HEK293T (cell line): ENCODE measurements around the gene B3GLCT.
"Not testable (repeated sequence)": the region's sequence is repeated elsewhere in the genome, so short reads cannot be mapped to it uniquely, and the experiment has no call there.

ENCODE experiments used
- CTCF ChIA-PET: fragments of 350-600 bp; formaldehyde crosslinking; extraction: SDS; loops from one replicate; lab custom pipeline; 2021; ENCODE audit warnings: antibody characterized with exemption, inconsistent platforms; lab: Yijun Ruan, JAX
- POLR2A ChIA-PET: fragments of 350-600 bp; formaldehyde crosslinking; extraction: SDS; loops from one replicate; lab custom pipeline; 2020; ENCODE audit warnings: antibody characterized with exemption, inconsistent platforms; lab: Yijun Ruan, JAX
- DNase-seq: peaks from one replicate; pipeline ENCODE4 v3.0.0; 2012; ENCODE audit warnings: mixed read lengths; ENCODE audit errors: extremely low spot score
- ARNT ChIP-seq: fragments of 450-650 bp; IDR thresholded peaks from 2 replicates; pipeline ENCODE4 v1.6.1; 2017; ENCODE audit warnings: mild to moderate bottlenecking
- BHLHE40 ChIP-seq: fragments of 450-650 bp; IDR thresholded peaks from 2 replicates; pipeline ENCODE4 v1.6.1; 2016; ENCODE audit warnings: mild to moderate bottlenecking, moderate library complexity, borderline replicate concordance
- CTBP1 ChIP-seq: fragments of 450-650 bp; IDR thresholded peaks from 2 replicates; pipeline ENCODE4 v1.6.1; 2016; ENCODE audit warnings: borderline replicate concordance
- ELF4 ChIP-seq: fragments of 450-650 bp; IDR thresholded peaks from 2 replicates; pipeline ENCODE4 v1.6.1; 2017; ENCODE audit warnings: antibody characterized with exemption
- FOXA1 ChIP-seq: fragments of 450-650 bp; IDR thresholded peaks from 2 replicates; pipeline ENCODE4 v1.6.1; 2016; ENCODE audit warnings: mild to moderate bottlenecking
- FOXK2 ChIP-seq: fragments of 450-650 bp; IDR thresholded peaks from 2 replicates; pipeline ENCODE4 v1.6.1; 2016; ENCODE audit warnings: mild to moderate bottlenecking
- FOXM1 ChIP-seq: fragments of 450-650 bp; IDR thresholded peaks from 2 replicates; pipeline ENCODE4 v1.6.1; 2017; ENCODE audit warnings: mild to moderate bottlenecking, borderline replicate concordance
- HDGF ChIP-seq: fragments of 450-650 bp; IDR thresholded peaks from 2 replicates; pipeline ENCODE4 v1.6.1; 2017; ENCODE audit warnings: antibody characterized with exemption, borderline replicate concordance
- L3MBTL2 ChIP-seq: fragments of 450-650 bp; conservative IDR thresholded peaks from 2 replicates; pipeline ENCODE4 v1.6.1; 2016; ENCODE audit warnings: mild to moderate bottlenecking
- LEF1 ChIP-seq: fragments of 450-650 bp; IDR thresholded peaks from 2 replicates; pipeline ENCODE4 v1.6.1; 2017; ENCODE audit warnings: mild to moderate bottlenecking, borderline replicate concordance
- NFRKB ChIP-seq: fragments of 450-650 bp; IDR thresholded peaks from 2 replicates; pipeline ENCODE4 v1.6.1; 2016; ENCODE audit warnings: mild to moderate bottlenecking, moderate library complexity
- SP1 ChIP-seq: fragments of 450-650 bp; IDR thresholded peaks from 2 replicates; pipeline ENCODE4 v1.6.1; 2017
- SUZ12 ChIP-seq: fragments of 450-650 bp; IDR thresholded peaks from 2 replicates; pipeline ENCODE4 v1.6.1; 2016; ENCODE audit warnings: mild to moderate bottlenecking
- TARDBP ChIP-seq: fragments of 450-650 bp; IDR thresholded peaks from 2 replicates; pipeline ENCODE4 v1.6.1; 2016
- ZNF384 ChIP-seq: fragments of 450-650 bp; IDR thresholded peaks from 2 replicates; pipeline ENCODE4 v1.6.1; 2016
- TF ChIP-seq, protein P1 (sequence below): fragments of 450-650 bp; IDR thresholded peaks from 2 replicates; pipeline ENCODE4 v1.6.1; 2016

Gene B3GLCT

DNA sequence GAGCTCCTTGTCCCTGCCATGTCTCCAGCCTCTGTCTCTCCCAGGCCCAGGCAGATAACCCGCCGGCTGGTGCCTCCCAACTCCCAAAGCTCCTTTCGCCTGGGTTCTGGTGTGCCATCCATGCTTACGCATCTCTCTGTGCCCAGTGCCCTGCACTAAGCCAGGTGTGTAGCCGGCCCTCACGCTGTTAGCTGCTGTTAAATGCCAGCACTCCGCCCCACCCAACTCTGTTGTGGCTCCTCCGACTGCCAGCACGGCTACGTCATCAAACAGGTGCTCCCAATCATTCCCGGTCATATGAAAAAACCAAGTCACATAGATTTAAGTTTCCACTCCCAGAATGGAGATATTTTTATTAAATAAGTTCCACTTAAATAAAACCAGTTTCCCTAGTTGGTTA lies 31.0 kb upstream of the B3GLCT start:
- TF ChIP-seq HDGF (no peak), SP1 (no peak), FOXK2 (no peak), FOXM1 (no peak), BHLHE40 (no peak), FOXA1 (no peak), ARNT (no peak)
- DNase-seq: no peak
- CTCF ChIA-PET: no interaction called here
- POLR2A ChIA-PET: no interaction called here

DNA sequence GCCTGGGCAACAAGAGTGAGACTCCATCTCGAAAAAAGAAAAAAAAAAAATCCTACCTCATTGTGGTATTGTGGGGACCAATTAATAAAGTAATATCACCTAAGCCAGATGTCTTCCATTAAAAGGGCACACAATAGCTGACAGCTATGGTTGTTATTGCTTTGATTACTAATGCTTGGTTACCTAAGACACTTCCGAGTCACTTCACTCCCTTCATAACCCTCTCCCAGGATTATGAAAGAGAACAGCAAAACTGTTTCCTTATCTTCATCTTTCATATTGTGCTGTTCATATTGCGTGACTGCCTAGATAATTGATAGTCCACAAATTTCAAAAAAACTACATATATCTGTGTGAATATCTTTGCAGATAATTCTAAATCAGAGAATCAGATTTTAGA lies 27.8 kb upstream of the B3GLCT start:
- no peak for TF ChIP-seq L3MBTL2
- no peak for TF ChIP-seq BHLHE40
- POLR2A ChIA-PET: no interaction called here
- CTCF ChIA-PET: no interaction called here
- DNase-seq: no peak

DNA sequence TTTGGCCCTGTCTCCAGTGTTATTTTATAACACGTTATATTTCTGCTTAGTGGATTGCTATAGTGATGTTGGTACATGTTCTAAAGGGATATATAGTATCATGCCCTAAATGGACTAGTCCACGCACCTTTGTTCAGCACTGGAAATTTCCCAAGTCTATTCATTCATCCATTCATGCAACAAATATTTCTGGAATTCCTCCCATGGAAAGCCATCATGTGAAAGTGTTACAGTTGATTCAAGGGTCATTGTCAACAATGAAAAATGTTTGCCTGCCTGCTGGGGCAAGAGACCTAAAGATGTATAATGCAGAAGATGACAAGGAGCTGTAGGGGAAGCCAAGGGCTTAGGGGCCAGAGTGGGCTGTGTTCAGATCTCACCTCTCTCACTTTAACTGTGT lies 27.2 kb upstream of the B3GLCT start:
- CTCF ChIA-PET: no interaction called here
- POLR2A ChIA-PET: no interaction called here
- TF ChIP-seq BHLHE40 (no peak), ZNF384 (no peak), SP1 (no peak), TARDBP (no peak), ELF4 (no peak), LEF1 (no peak), FOXA1 (no peak), FOXK2 (no peak), HDGF (no peak), SUZ12 (no peak), L3MBTL2 (no peak), NFRKB (no peak), FOXM1 (no peak), CTBP1 (no peak), ARNT (no peak)
- TF ChIP-seq, protein P1, sequence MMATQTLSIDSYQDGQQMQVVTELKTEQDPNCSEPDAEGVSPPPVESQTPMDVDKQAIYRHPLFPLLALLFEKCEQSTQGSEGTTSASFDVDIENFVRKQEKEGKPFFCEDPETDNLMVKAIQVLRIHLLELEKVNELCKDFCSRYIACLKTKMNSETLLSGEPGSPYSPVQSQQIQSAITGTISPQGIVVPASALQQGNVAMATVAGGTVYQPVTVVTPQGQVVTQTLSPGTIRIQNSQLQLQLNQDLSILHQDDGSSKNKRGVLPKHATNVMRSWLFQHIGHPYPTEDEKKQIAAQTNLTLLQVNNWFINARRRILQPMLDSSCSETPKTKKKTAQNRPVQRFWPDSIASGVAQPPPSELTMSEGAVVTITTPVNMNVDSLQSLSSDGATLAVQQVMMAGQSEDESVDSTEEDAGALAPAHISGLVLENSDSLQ: no peak
- no peak for DNase-seq

DNA sequence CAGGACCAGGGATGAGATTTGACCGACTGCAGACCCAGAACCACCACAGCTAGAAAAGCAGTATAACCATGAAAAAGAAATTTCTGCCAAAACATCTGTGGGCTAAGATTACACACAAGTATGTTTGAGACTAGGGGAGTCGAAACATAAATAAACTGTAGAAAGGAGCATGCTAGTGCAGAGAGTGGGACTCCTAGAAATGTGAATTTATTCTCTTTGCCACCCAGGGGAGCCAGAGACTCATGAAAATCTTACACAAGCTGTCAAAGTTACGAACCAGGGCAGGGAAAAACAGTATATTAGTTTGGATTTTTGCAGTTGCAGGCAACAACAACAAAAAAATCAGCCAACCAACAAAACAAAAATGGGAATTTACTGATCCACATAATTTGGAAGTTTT lies 25.8 kb upstream of the B3GLCT start:
- ChIA-PET CTCF (no interaction called here), POLR2A (interaction anchor here (1.2 kb wide), 1 partner anchor 27 kb away, joined by 3 read pairs; no protein-coding TSS in a partner anchor)
- DNase-seq: no peak
- TF ChIP-seq SP1: no peak
- no peak for TF ChIP-seq SUZ12
- TF ChIP-seq FOXA1: no peak
- no peak for TF ChIP-seq FOXM1
- TF ChIP-seq LEF1: no peak
- TF ChIP-seq FOXK2: no peak

DNA sequence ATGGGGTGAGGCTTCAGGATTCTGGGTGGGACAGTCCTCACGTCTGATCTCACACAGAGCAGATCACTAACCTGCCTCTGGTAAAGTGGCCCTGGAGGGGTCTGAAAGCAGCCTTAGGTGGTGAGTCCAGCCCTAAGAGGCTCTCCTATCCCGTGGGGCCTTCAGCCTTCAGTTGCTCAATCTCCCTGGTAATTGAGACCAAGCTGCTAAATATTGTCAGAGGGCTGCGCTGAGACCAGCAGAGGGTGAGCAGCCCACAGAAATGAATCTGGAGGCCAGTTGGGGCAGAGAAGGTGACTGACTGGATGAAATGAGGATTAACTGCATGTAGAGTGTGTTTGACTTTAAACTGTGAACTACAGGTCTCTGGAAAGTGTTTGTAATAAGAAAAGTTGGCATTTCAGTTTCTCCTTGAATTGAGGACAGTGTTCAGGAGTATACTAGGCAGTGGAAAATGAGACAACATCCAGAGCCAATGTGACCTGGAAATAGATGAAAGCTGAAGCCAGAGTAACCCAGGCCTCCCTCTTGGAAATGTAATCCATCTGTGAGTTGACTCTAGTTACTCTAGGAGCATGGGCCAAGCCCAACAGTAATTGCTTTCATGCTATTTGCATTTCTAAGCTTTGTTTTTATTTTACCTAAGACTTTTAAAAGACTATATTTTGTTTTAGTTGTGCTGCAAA lies 23.8 kb upstream of the B3GLCT start:
- DNase-seq: no peak
- CTCF ChIA-PET: no interaction called here
- POLR2A ChIA-PET: no interaction called here
- TF ChIP-seq BHLHE40 (no peak), ELF4 (no peak), ZNF384 (no peak), FOXA1 (no peak), HDGF (no peak), TARDBP (no peak), NFRKB (no peak), LEF1 (no peak), SUZ12 (no peak), FOXM1 (no peak), ARNT (no peak), CTBP1 (no peak), SP1 (no peak), L3MBTL2 (no peak)
- TF ChIP-seq, protein P1: no peak

DNA sequence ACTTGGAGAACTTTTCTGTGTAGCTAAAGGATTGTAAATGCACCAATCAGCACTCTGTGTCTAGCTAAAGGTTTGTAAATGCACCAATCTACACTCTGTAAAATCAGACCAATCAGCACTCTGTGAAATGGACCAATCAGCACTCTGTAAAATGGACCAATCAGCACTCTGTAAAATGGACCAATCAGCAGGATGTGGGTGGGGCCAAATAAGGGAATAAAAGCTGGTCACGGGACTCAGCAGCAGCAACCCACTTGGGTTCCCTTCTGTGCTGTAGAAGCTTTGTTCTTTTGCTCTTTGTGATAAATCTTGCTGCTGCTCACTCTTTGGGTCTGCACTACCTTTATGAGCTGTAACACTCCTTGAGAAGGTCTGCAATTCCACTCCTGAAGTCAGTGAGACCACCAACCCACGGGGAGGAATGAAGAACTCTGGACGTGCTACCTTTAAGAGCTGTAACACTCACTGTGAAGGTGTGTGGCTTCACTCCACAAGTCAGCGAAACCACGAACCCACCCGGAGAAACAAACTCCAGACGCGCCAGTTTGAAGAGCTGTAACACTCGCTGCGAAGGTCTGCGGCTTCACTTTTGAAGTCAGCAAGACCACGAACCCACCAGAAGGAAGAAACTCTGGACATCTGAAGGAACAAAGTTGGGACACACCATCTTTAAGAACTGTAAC lies 21.8 kb upstream of the B3GLCT start:
- CTCF ChIA-PET, POLR2A ChIA-PET, DNase-seq: not testable (repeated sequence)

DNA sequence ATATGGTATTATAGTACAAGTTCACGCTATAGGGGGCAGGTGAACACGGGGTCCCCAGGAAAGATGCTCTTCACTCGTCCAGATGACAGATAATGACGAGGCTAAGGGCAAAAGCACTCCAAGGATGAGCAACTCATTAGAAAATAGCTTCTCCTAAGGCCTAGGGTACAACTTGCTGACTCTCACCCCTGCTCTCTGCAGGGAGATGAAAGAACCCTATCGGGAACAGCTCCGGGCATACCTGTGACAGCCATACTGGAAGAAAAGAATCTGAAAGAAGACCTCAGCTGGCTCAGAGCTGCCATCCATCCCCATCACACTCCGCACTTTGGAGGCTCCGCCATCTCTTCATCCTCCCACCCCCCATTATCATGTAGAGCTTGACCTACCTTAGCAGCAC lies 20.5 kb upstream of the B3GLCT start:
- CTCF ChIA-PET: interaction anchor here (0.6 kb wide), 1 partner anchor 10 kb away, joined by 4 read pairs; no protein-coding TSS in a partner anchor
- TF ChIP-seq NFRKB (no peak), ELF4 (no peak), LEF1 (no peak), CTBP1 (no peak), SP1 (no peak), SUZ12 (no peak), HDGF (no peak), FOXA1 (no peak), ARNT (no peak)
- TF ChIP-seq, protein P1: no peak
- DNase-seq: no peak
- POLR2A ChIA-PET: no interaction called here
